Esophagus squamous epithelium (tissue), 5 donors: ENCODE measurements around the gene RAX2. TPM values are rescaled to one million over a fixed set of nuclear protein-coding genes. Genes with fewer than 3 reads are reported as not detected.
A peak's percentile ranks its signal among the peaks of the same experiment; 100 is the strongest.

Source experiments
- DNase-seq: peaks from one replicate; lab custom pipeline; 2025; lab: John Stamatoyannopoulos, UW
- H3K27ac ChIP-seq, 4 donors: fragments of 200-600 bp; sonication (generic); one replicate each; pipeline ENCODE4 v1.5.1; 2016 to 2019; ENCODE audit warnings: mild to moderate bottlenecking in 1 of 4
- H3K27me3 ChIP-seq, 4 donors: fragments of 200-600 bp; sonication (generic); 1 replicate in 3 of 4; 2 replicates in 1 of 4; pipeline versions ENCODE4 v1.5.1 to v1.6.0; 2017 to 2021; ENCODE audit warnings: antibody characterized with exemption in 1 of 4
- H3K36me3 ChIP-seq, 3 donors: fragments of 200-600 bp; sonication (generic); one replicate each; pipeline ENCODE4 v1.5.1; 2016 to 2019
- H3K4me1 ChIP-seq, 3 donors: fragments of 200-600 bp; sonication (generic); one replicate each; pipeline ENCODE4 v1.5.1; 2017 to 2019
- H3K4me3 ChIP-seq, 4 donors: fragments of 200-600 bp; sonication (generic); 1 replicate in 3 of 4; 2 replicates in 1 of 4; pipeline ENCODE4 v1.5.1; 2016 to 2019; ENCODE audit warnings: mild to moderate bottlenecking in 2 of 4, moderate library complexity in 1 of 4
- H3K9me3 ChIP-seq, 3 donors: fragments of 200-600 bp; sonication (generic); one replicate each; pipeline ENCODE4 v1.5.1; 2016 to 2019
- POLR2A ChIP-seq, 4 donors: fragments of 450-650 bp; IDR thresholded peaks; one replicate each; pipeline ENCODE4 v1.6.1; 2017; ENCODE audit warnings: antibody characterized with exemption in 4 of 4, mild to moderate bottlenecking in 4 of 4, moderate library complexity in 3 of 4
- whole genome bisulfite sequencing, 2 donors: methylation state at CpG; one replicate each; pipeline ENCODE4 v1.1.5; 2018; 5-methylcytosine and 5-hydroxymethylcytosine counted together
- intact Hi-C: fragments of 100-400 bp; cut with DNase I; formaldehyde crosslinking; loops from one replicate; pipeline ENCODE4 v1.15.0; 2022
- total RNA-seq, 4 donors: library from RNA; depleted of rRNA; stranded (reverse); fragments of >200 nt; gene quantifications; one replicate each; pipeline ENCODE4 v1.1.0, GENCODE V29; 2016
- TF ChIP-seq, protein P1 (sequence below), 6 experiments: fragments of 450-650 bp in 4 of 6; fragments of 200-600 bp in 2 of 6; sonication (generic) in 2 of 6; IDR thresholded peaks; one replicate each; pipeline ENCODE4 v1.5.1; 2016 to 2019; ENCODE audit warnings: antibody characterized with exemption in 6 of 6, mild to moderate bottlenecking in 4 of 6, moderate library complexity in 4 of 6
- donor health status: DM: yes; HTN: yes; CAD: no.

The RAX2 gene
- total RNA-seq, 4 donors from 2014 or later, result not detected

- TF ChIP-seq, protein P1, sequence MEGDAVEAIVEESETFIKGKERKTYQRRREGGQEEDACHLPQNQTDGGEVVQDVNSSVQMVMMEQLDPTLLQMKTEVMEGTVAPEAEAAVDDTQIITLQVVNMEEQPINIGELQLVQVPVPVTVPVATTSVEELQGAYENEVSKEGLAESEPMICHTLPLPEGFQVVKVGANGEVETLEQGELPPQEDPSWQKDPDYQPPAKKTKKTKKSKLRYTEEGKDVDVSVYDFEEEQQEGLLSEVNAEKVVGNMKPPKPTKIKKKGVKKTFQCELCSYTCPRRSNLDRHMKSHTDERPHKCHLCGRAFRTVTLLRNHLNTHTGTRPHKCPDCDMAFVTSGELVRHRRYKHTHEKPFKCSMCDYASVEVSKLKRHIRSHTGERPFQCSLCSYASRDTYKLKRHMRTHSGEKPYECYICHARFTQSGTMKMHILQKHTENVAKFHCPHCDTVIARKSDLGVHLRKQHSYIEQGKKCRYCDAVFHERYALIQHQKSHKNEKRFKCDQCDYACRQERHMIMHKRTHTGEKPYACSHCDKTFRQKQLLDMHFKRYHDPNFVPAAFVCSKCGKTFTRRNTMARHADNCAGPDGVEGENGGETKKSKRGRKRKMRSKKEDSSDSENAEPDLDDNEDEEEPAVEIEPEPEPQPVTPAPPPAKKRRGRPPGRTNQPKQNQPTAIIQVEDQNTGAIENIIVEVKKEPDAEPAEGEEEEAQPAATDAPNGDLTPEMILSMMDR (IDR thresholded peaks at IDR 0.05), result no peak
- TF ChIP-seq POLR2A (IDR thresholded peaks at IDR 0.05), result no peak
- H3K36me3 ChIP-seq, result no peaks in the 10 kb centered on the region
Measured at GRCh38 chr19:3723883-3724282, 48.1 kb downstream of the RAX2 start.

GRCh38 chr19:3723110-3723488 is 48.9 kb downstream of the RAX2 start:
- Histone ChIP-seq H3K27ac (no peak overlapping the region), H3K27me3 (peaks cover 4 to 57% (median 14%) of the 10 kb centered on the region in 4 donors), H3K4me3 (peak overlapping the region in 1 of 4 donors; percentile 63), H3K9me3 (no peaks in the 10 kb centered on the region), H3K36me3 (no peaks in the 10 kb centered on the region), H3K4me1 (peaks cover 21 to 70% (median 23%) of the 10 kb centered on the region in 3 donors)
- no peak for TF ChIP-seq POLR2A (IDR thresholded peaks at IDR 0.05)
- TF ChIP-seq, protein P1 (IDR thresholded peaks at IDR 0.05), result no peak
- intact Hi-C loops, result no loop called here
- 80 to 85% methylated on average over 3 of the region's 5 CpGs for WGBS, 2 donors
- DNase-seq, result no peak

More at GRCh38 chr19:3723883-3724282, 48.1 kb downstream of the RAX2 start:
- H3K27me3 ChIP-seq, result peaks cover 4 to 52% (median 14%) of the 10 kb centered on the region in 4 donors
- H3K4me1 ChIP-seq, result peaks cover 17 to 62% (median 21%) of the 10 kb centered on the region in 3 donors
- intact Hi-C loops, result no loop called here
- H3K4me3 ChIP-seq, result no peak overlapping the region
- 33 to 36% methylated on average over 6 to 8 of the region's 8 CpGs for WGBS, 2 donors
- H3K9me3 ChIP-seq, result no peaks in the 10 kb centered on the region
- H3K27ac ChIP-seq, result no peak overlapping the region
- DNase-seq, result no peak

GRCh38 chr19:3722443-3723109 is 49.5 kb downstream of the RAX2 start:
- WGBS, 2 donors, result 0 to 5% methylated on average over 4 to 10 of the region's 30 CpGs
- DNase-seq, result no peak
- Histone ChIP-seq H3K27ac (peak overlapping the region; percentile 21 to 57 (median 40)), H3K27me3 (peaks cover 4 to 57% (median 14%) of the 10 kb centered on the region in 4 donors), H3K4me3 (peak overlapping the region; percentile 28 to 63 (median 44)), H3K9me3 (no peaks in the 10 kb centered on the region), H3K36me3 (no peaks in the 10 kb centered on the region), H3K4me1 (peaks cover 21 to 75% (median 23%) of the 10 kb centered on the region in 3 donors)
- TF ChIP-seq POLR2A (IDR thresholded peaks at IDR 0.05), result no peak
- TF ChIP-seq, protein P1 (IDR thresholded peaks at IDR 0.05), result no peak
- intact Hi-C loops, result no loop called here

GRCh38 chr19:3721887-3722442 is 50.1 kb downstream of the RAX2 start:
- intact Hi-C loops, result no loop called here
- Histone ChIP-seq H3K27ac (peak overlapping the region; percentile 21 to 57 (median 40)), H3K36me3 (no peaks in the 10 kb centered on the region), H3K9me3 (no peaks in the 10 kb centered on the region), H3K4me3 (peak overlapping the region; percentile 28 to 63 (median 44)), H3K4me1 (peaks cover 21 to 77% (median 23%) of the 10 kb centered on the region in 3 donors), H3K27me3 (peaks cover 4 to 57% (median 14%) of the 10 kb centered on the region in 4 donors)
- DNase-seq, result no peak
- TF ChIP-seq, protein P1 (IDR thresholded peaks at IDR 0.05), result no peak
- no peak for TF ChIP-seq POLR2A (IDR thresholded peaks at IDR 0.05)
- WGBS, 2 donors, result 4 to 8% methylated on average over 8 of the region's 26 CpGs
